HFFc6 (cell line): ENCODE data around the gene NEDD4. TPM values are rescaled to one million over a fixed set of nuclear protein-coding genes. Genes with fewer than 3 reads are reported as not detected.
"Not testable (repeated sequence)": the region's sequence is repeated elsewhere in the genome, so short reads cannot be mapped to it uniquely, and the experiment has no call there.

Experiments
- DNase-seq: peaks from one replicate; pipeline ENCODE4 v3.0.0-alpha.2; 2018
- H3K27ac Mint-ChIP-seq: 2 replicates; pipeline ENCODE4 v1.8.0; 2020; ENCODE audit warnings: mild to moderate bottlenecking, mixed read lengths
- H3K27me3 Mint-ChIP-seq: 2 replicates; pipeline ENCODE4 v1.8.0; 2021; ENCODE audit warnings: mild to moderate bottlenecking, moderate library complexity, mixed read lengths; ENCODE audit not compliant: insufficient read depth
- H3K36me3 Mint-ChIP-seq: 2 replicates; pipeline ENCODE4 v1.8.0; 2021; ENCODE audit warnings: low read depth, mixed read lengths
- H3K4me1 Mint-ChIP-seq: 2 replicates; pipeline ENCODE4 v1.8.0; 2020; ENCODE audit warnings: low read depth, mixed read lengths
- H3K4me3 Mint-ChIP-seq: 2 replicates; pipeline ENCODE4 v1.8.0; 2020; ENCODE audit warnings: mild to moderate bottlenecking, moderate library complexity, mixed read lengths
- H3K9me3 Mint-ChIP-seq: 2 replicates; pipeline ENCODE4 v1.8.0; 2020; ENCODE audit warnings: mild to moderate bottlenecking, mixed read lengths
- CTCF ChIP-seq: fragments of 200-600 bp; sonication (generic); IDR thresholded peaks from 2 replicates; pipeline ENCODE4 v1.5.0; 2021; ENCODE audit warnings: antibody characterized with exemption, mild to moderate bottlenecking
- total RNA-seq, 6 experiments: library from RNA; stranded (reverse); fragmentation: NEBNext Ultra II Directional; extraction: Animal tissue kit (Norgen Biotek cat#: 25700); gene quantifications; 2 replicates in 1 of 6; 3 replicates in 5 of 6; pipeline ENCODE4 v1.2.3, GENCODE V29; 2021

NEDD4 gene
- total RNA-seq, 6 experiments from 2014 or later: 27.0 to 37.7 (median 34.0) TPM

GRCh38 chr15:55823191-55823670 lies 170.2 kb downstream of the NEDD4 start:
- Mint-ChIP-seq H3K27me3 (peaks cover 5% of the 10 kb centered on the region), H3K9me3 (no peaks in the 10 kb centered on the region), H3K36me3 (no peaks in the 10 kb centered on the region), H3K4me1 (peaks cover 15% of the 10 kb centered on the region), H3K4me3 (peak overlapping the region; percentile 7; the same call in 1 of the 2 replicates), H3K27ac (0 out of 2 replicates have a peak overlapping the region, but pooled peaks have one; percentile 0)
- peak; percentile 25 for DNase-seq
- TF ChIP-seq CTCF: no peak

- H3K27me3 Mint-ChIP-seq, H3K36me3 Mint-ChIP-seq, H3K27ac Mint-ChIP-seq, H3K4me3 Mint-ChIP-seq, DNase-seq, H3K9me3 Mint-ChIP-seq: not testable (repeated sequence)
- H3K4me1 Mint-ChIP-seq: peaks cover 15% of the 10 kb centered on the region
These were observed 171.7 kb downstream of the NEDD4 start for GRCh38 chr15:55821740-55822139.

GRCh38 chr15:55820043-55820442 lies 173.4 kb downstream of the NEDD4 start:
- Mint-ChIP-seq H3K27ac (no peak overlapping the region), H3K4me3 (no peak overlapping the region), H3K27me3 (peaks cover 5% of the 10 kb centered on the region), H3K36me3 (no peaks in the 10 kb centered on the region), H3K4me1 (peaks cover 23% of the 10 kb centered on the region), H3K9me3 (no peaks in the 10 kb centered on the region)
- DNase-seq: no peak
- TF ChIP-seq CTCF: no peak

GRCh38 chr15:55819397-55820034 lies 173.9 kb downstream of the NEDD4 start:
- Mint-ChIP-seq H3K36me3 (no peaks in the 10 kb centered on the region), H3K27me3 (peaks cover 5% of the 10 kb centered on the region), H3K27ac (no peak overlapping the region), H3K4me1 (peaks cover 23% of the 10 kb centered on the region), H3K4me3 (no peak overlapping the region), H3K9me3 (no peaks in the 10 kb centered on the region)
- no peak for TF ChIP-seq CTCF
- no peak for DNase-seq

- H3K4me3 Mint-ChIP-seq: no peak overlapping the region
- no peaks in the 10 kb centered on the region for H3K9me3 Mint-ChIP-seq
- DNase-seq: peak; percentile 6
- H3K27ac Mint-ChIP-seq: no peak overlapping the region
- peaks cover 2% of the 10 kb centered on the region for H3K27me3 Mint-ChIP-seq
- H3K4me1 Mint-ChIP-seq: peaks cover 8% of the 10 kb centered on the region
- no peaks in the 10 kb centered on the region for H3K36me3 Mint-ChIP-seq
- TF ChIP-seq CTCF: no peak
These were observed 177.4 kb downstream of the NEDD4 start for GRCh38 chr15:55816017-55816416.

- DNase-seq: no peak
- no peak for TF ChIP-seq CTCF
- Mint-ChIP-seq H3K27ac (no peak overlapping the region), H3K4me3 (no peak overlapping the region), H3K36me3 (no peaks in the 10 kb centered on the region; the same call in 1 of the 2 replicates), H3K9me3 (no peaks in the 10 kb centered on the region), H3K4me1 (peaks cover 10% of the 10 kb centered on the region), H3K27me3 (peaks cover 10% of the 10 kb centered on the region)
These were observed 190.6 kb downstream of the NEDD4 start for GRCh38 chr15:55802600-55803376.
